Stimulated activated CD8-positive, alpha-beta memory T cell treated with anti-CD3 and anti-CD28 coated beads, Interleukin-12 subunit alpha, Interleukin-12 subunit beta, amount 100 ng/mL, for 24 hours (primary cell): ENCODE results near the gene PRELID1.
"Not testable (repeated sequence)": the region's sequence is repeated elsewhere in the genome, so short reads cannot be mapped to it uniquely, and the experiment has no call there.

Experiments
- DNase-seq: peaks from one replicate; pipeline ENCODE4 v3.0.0-alpha.2; 2020; ENCODE audit errors: extremely low read depth

PRELID1 gene

GRCh38 chr5:177299697-177300096 lies 3.9 kb upstream of the PRELID1 start:
- no peak for DNase-seq

DNA sequence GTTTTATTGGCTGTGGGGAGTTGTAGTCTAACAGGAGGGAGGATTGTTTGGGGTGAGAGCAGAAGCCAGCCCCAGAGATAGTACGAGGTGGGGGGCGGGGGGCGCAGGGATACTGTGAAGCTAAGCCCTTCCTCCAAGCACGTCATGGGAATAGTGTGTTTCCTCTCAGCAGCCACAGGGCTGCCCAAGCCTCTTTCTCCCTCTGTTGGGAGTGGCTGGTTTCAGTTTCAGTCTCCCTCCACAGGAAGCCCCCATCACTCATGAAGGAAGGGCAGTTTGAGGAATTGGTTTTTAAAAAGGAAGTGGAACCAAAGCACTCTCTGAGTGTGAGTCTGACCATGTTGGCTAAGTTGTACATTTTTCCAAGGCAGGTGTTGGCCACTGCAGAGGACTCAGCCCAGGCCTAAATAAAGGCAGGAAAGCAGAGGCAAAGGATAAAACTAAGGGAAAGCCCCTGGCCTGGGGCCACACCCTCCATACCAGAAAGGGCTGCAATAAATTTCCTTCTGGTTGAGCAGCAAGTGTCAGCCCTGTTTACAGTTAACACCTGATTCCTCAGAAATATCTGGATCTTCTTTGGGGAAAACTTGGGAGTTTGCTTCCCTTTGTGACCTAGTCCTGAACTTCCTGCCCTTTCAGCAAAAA lies 3.2 kb upstream of the PRELID1 start:
- no peak for DNase-seq

DNA sequence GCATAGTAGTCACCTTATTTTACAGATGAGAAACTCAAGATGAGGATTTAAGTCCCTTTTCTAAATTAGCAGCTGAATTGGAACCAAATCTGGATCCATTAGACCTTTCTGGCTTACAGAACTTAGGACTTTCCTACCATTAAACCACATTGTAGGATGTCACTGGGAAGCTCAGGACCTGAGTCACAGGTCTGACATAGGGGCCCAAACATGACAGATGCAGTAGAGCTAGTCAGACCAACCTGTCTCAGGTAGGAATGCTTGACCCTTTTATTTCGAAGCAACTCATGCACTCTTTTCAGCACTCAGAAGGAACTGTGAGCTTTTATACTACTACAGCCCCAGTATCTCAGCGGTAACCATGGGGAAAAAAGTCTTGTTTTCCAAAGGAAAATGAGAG lies 2.6 kb upstream of the PRELID1 start:
- DNase-seq: no peak

DNA sequence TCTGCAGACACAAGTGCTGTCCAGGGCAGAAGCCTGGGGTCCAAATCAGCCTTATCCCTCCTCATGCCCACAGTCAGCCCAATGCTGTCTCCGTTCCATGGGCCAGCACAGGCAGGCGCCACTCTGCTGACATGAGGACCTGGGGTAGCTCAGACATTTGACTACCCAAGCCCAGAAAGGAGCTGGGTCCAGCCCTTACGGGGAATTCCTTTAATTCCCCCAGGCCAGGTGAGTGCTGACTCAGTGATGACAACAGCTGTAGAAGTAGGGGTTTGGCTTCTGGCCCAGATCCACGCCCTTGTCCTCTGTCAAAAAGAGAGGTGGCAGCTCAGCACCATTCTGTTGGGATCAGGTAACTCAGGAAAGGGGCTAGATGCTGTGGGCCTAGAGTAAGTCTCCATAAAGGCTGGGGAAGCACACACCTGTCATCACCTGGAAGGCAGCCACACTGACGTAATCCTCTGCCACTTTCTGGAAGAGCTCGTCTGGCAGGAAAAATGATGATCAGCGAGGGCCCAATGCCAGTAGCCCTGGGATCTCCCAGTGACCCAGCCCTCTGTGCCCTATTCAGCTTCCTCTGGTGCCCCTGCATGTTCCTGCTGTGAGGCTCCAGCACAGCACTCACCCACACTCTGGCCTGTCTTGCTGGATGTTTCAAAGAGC lies 2.0 kb upstream of the PRELID1 start:
- no peak for DNase-seq

DNA sequence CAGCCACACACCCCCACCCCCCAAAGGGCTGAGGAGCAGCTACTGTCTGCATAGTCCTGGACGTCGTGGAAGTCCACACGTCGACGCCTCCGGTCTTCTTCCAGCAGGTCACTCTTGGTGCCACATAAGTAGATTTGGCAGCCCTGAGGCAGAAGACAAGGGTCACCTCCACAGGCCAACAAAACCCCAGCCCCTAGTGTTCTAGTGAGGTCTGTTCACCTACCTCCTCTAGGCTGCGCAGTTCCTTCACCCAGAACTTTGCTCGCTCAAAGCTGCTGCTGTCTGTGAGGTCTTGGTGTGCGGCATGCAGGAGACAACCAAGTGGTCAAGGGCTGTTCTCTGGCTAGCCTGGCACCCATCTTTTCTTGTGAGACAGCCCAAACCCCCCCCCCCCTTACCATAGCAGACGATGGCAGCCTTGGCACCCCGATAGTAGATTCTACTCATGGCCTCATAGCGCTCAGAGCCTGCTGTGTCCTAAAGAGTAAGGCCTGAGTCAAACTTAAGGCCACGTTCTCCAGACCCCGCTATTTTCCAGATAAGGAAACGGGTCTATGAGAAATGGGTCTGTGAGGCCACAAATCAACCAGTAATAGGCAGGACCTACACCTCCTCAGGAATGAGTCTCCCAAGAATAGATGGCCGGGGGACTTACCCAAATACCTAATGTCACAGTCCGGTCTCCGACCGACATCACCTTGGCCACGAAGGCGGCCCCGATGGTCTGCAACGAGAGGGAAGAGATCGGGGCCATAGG lies 1.1 kb upstream of the PRELID1 start:
- no peak for DNase-seq

GRCh38 chr5:177303925-177304391 lies 359 bp downstream of the PRELID1 start:
- no peak for DNase-seq

GRCh38 chr5:177304392-177305119 lies 957 bp downstream of the PRELID1 start:
- DNase-seq: no peak

DNA sequence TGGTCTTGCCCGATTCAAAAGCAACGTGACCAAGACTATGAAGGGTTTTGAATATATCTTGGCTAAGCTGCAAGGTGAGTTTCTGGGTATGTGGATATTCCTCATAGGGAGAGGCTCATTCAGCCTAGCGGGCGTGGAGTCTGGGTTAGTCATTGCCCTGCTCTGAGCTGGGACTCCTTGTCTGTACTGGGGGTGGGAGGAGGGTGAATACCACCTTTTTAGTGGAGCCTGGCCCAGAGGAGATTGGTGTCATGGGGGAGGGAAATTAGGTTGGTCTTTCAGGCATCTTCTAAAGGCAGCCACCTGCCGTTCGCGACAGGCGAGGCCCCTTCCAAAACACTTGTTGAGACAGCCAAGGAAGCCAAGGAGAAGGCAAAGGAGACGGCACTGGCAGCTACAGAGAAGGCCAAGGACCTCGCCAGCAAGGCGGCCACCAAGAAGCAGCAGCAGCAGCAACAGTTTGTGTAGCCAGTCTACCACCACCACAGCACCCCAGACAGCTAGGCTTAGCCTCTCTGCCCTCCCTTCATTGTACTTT lies 2.6 kb downstream of the PRELID1 start:
- DNase-seq: not testable (repeated sequence)

DNA sequence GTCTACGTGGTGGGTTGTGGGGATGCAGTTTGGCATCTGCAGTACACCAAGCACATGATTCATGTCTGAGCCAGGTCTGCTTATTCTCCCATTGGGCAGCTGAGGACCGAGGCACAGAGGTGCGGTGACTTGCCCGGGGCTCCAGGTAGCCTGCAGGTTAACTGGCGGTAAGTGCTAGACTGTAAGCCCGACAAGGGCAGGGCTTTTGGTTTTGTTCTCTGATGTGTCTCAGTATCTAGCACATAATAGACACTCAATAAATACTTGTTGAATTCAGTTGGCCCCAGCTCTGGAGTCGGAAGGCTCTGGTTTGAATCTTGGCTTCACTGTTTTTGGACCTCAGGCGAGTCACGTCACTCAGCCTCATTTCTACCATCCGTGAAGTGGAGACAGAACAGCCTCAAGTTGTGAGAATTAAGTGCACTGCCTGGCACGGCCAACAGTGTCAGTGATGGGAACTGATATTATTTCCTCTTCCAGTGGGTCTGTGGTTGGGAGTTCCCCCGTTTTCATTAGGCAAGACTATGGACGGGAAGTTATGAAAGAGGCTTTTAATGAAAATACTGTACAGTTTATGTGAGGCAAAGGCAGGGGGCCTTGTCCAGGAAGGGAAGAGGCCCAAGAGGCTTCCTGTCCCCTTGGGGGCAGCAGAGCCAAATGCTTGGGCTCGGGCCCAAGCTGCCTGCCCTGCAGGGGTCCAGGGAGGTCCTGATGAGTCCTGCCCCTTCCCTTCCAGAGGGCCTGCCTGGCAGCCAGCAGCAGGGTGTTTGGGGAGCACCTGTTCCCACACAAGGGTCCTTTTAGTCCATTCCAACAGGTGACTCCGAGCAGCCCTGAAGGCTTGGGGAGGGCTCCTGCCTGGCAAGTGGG lies 3.3 kb downstream of the PRELID1 start:
- no peak for DNase-seq

DNA sequence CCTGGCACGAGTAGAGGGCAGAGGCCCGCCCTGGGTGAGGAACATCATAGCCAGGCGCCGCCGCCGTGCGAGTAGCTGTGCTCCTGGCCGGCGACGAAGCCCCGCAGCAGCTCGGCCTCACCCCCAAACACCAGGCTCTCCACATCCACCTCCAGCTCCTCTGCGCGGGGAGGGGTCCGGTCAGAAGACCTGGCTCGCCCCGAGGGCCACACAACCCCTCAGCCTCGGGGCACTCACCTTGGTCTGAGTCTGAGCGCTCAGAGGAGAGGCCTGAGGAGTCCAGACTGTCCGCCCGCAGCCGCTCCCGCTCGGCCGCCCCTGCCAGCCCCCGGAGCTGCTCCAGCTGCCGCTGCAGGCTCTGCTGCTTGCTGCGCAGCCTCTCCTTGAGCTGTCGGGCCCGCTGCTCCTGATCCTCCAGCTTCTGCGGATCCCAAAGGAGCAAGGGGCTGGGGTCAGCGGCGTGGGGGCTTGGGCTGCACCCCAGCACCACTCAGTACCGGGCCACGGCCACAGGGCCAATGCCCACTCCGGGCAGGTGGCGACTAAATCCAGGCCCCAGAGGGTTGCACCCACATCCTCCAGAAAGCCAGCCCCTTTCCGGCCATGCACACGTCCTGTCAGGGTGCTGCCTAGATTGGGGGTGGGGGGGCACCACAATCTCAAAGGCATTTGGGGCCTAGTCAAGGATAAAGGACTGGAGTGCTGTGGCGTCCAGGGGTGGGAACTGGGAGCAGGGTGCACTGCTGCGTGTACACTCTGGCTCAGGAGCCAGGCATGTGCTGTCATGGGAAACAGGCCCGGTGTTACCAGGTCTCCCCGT lies 4.2 kb downstream of the PRELID1 start:
- DNase-seq: no peak

DNA sequence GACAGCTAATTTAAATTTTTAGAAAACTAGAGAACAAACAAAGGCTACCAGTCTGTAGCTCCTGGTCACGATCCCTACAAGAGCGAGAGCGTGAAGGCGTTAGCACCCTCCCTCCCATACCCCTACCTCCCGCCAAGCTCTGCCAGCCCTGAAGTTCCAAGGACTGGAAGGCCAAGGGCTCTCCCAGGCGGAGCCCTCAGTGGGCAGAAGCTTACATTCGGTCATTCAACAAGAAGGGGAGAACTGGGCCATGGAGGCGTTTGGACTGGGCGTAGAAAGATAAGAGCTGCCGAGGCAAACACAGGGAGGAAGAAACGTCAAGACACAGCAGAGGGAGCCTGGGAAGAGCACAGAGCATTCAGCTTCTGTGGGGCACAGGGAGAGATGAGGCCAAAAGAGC lies 5.1 kb downstream of the PRELID1 start:
- no peak for DNase-seq

GRCh38 chr5:177309351-177310191 lies 6.0 kb downstream of the PRELID1 start:
- DNase-seq: no peak

DNA sequence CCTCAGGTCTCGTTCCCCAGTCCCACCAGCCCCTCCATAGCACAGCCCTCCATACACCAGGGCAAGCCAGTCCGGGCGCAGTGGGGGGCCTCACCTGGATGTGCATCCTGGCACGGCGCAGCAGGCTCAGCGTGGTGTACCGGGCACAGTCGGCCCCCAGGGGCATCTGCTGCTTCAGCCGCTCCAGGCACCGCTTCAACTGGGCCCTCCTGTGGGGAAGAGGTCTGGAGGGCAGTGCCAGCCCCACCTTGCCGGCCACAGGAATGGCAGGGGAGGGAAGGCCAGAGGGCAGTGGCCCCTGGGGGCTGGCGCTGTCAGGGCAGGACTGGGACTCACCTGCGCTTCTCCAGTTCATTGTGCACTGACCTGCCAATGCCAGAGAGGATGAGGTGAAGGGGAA lies 6.7 kb downstream of the PRELID1 start:
- DNase-seq: no peak

DNA sequence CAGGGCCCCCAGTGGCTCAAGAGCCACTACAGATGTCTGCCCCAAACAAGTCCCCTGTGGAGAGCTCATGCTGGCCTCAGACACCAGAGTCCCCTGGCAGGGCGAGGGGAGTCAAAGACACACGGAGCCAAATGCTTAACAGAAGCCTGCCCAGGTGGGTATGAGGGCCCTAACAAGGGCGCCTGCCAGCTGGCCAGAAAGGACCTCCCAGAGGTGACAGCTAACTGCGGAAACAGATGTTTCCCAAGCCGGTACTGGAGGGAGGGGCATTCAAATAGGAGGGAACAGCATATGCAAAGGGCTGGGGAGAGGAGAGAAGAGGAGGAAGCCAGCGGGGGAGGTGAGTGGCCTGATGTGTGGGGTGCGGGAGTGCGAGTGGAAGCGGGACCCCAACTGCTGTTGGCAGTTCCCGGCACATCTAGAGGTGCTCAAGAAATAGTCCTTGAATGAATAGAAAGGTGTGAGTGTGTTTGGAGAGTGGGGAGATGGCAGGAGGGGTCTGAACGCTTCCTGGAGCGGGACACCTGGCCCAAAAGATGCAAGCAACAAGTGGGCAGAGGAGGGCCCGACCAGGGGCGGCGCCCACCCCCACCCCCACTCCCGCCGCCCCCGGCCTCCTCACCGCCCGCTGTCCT lies 7.3 kb downstream of the PRELID1 start:
- DNase-seq: no peak

DNA sequence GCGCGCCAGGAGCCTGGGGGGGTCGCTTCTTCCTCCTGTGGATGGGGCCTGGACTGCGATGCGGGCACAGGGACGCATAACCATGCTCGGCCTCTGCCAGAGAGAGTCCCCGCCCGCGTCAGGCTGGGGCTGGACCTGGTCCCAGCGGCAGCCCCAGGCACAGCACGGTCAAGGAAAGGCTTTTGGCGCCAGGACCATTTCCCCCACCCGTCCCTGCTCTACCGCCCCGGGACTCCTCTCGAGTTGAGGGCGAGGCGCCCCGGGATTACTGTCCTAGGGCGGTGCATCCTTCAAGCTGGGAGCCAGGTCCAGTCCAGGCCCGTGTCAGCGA lies 7.8 kb downstream of the PRELID1 start:
- no peak for DNase-seq

DNA sequence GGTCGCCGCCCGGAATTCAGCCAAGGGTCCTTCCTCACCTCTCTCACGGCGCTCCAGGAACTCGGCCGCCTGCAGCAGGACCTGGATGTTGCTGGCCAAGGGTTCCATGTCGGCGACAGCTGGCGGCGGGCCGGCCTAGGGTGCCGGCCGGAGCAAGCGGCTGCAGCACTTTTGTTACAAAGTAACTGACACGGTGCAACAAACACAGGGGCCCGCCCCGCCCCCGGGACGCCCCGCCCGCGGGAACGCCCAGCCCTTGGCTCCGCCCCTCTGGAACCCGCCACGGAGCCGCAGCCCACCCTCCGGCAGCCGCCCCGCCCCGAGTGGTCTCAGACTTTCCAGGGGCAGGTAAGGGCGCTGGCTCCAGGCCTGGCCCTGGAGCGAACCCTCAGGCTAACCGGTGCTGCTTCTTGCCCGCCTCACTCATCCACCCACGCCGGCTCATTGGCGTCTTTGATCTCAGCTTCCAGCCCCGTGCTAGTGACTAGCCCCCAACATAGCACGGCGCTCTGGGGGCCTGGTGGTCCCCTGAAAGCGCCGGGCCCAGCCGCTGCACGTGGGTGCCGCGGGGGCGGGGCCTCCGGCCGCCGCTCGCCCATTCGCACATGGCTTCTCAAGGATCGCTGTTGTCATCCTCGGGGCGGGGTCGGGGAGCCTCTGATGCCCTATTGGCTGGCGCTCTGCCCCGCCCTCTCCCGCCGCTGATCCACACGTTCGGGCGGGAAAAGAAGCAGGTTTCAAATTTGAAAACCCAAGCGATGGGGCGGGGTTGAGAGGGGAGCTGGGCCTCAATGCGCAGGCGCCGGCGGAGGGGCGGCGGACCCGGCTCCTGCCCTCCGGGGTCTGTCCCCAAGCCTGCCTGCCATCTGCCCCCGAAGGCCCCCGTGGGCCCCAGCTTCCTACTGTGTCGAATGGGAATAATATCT lies 8.4 kb downstream of the PRELID1 start, which contains the start of gene MXD3:
MXD3 (minus strand) TSS at position 176 of the 926 bp plus-strand sequence; CDS start at position 108, 68 bp downstream.
- DNase-seq: peak; percentile 95

- no peak for DNase-seq
Measured at GRCh38 chr5:177312649-177313181, 9.1 kb downstream of the PRELID1 start.
